Neural progenitor cell (in vitro differentiated cells): ENCODE results near the gene SLAIN2. TPM values are rescaled to one million over a fixed set of nuclear protein-coding genes. Genes with fewer than 3 reads are reported as not detected.

Source experiments
- DNase-seq: peaks from one replicate; pipeline ENCODE4 v3.0.0-alpha.2; 2016; ENCODE audit warnings: low spot score
- H2AFZ ChIP-seq: fragments of 200-600 bp; sonication (generic); replicated peaks from 2 replicates; pipeline ENCODE4 v1.6.1; 2016; ENCODE audit warnings: antibody characterized with exemption
- H3F3A ChIP-seq: fragments of 200-600 bp; sonication (generic); 2 replicates; pipeline ENCODE4 v1.6.1; 2016; ENCODE audit warnings: antibody characterized with exemption, low read depth
- H3K27ac ChIP-seq: fragments of 200-600 bp; sonication (generic); 2 replicates; pipeline ENCODE4 v1.5.1; 2016; ENCODE audit warnings: mild to moderate bottlenecking
- H3K27me3 ChIP-seq: fragments of 200-600 bp; sonication (generic); 2 replicates; pipeline ENCODE4 v1.6.1; 2016; ENCODE audit warnings: mild to moderate bottlenecking, moderate library complexity
- H3K36me3 ChIP-seq: fragments of 200-600 bp; sonication (generic); 2 replicates; pipeline ENCODE4 v1.5.1; 2016
- H3K4me1 ChIP-seq: fragments of 200-600 bp; sonication (generic); 2 replicates; pipeline ENCODE4 v1.6.1; 2016; ENCODE audit warnings: mixed run types
- H3K4me2 ChIP-seq: fragments of 200-600 bp; sonication (generic); 2 replicates; pipeline ENCODE4 v1.6.1; 2016
- H3K4me3 ChIP-seq: fragments of 200-600 bp; sonication (generic); 2 replicates; pipeline ENCODE4 v1.5.1; 2016
- H3K79me2 ChIP-seq: fragments of 200-600 bp; sonication (generic); 2 replicates; pipeline ENCODE4 v1.6.1; 2016; ENCODE audit warnings: low read depth
- H3K9ac ChIP-seq: fragments of 200-600 bp; sonication (generic); 2 replicates; pipeline ENCODE4 v1.6.1; 2016
- H3K9me3 ChIP-seq: fragments of 200-600 bp; sonication (generic); 2 replicates; pipeline ENCODE4 v1.5.1; 2016; ENCODE audit warnings: low read depth
- H4K20me1 ChIP-seq: fragments of 200-600 bp; sonication (generic); 2 replicates; pipeline ENCODE4 v1.6.1; 2016; ENCODE audit warnings: low read depth
- H3K27ac Mint-ChIP-seq: 3 replicates; pipeline ENCODE4 v1.8.0; 2021; ENCODE audit warnings: mixed read lengths
- H3K27me3 Mint-ChIP-seq: 2 replicates; pipeline ENCODE4 v1.8.0; 2022; ENCODE audit warnings: low read depth, mild to moderate bottlenecking, inconsistent platforms, moderate library complexity, mixed read lengths; ENCODE audit not compliant: insufficient read depth
- H3K36me3 Mint-ChIP-seq: 3 replicates; pipeline ENCODE4 v1.8.0; 2021; ENCODE audit warnings: mixed read lengths
- H3K4me1 Mint-ChIP-seq: 3 replicates; pipeline ENCODE4 v1.8.0; 2021; ENCODE audit warnings: mixed read lengths
- H3K4me3 Mint-ChIP-seq: 3 replicates; pipeline ENCODE4 v1.8.0; 2021; ENCODE audit warnings: mild to moderate bottlenecking, moderate library complexity, mixed read lengths
- H3K9me3 Mint-ChIP-seq: 3 replicates; pipeline ENCODE4 v1.8.0; 2020; ENCODE audit warnings: mixed read lengths
- CTCF ChIP-seq: fragments of 200-600 bp; sonication (generic); IDR thresholded peaks from 2 replicates; pipeline ENCODE4 v1.5.1; 2017; ENCODE audit warnings: antibody characterized with exemption, mild to moderate bottlenecking
- EZH2 ChIP-seq: fragments of 200-600 bp; sonication (generic); IDR thresholded peaks from 2 replicates; pipeline ENCODE4 v1.6.1; 2017; ENCODE audit warnings: antibody characterized with exemption, mild to moderate bottlenecking, moderate library complexity
- EZH2phosphoT487 ChIP-seq: fragments of 200-600 bp; sonication (generic); IDR thresholded peaks from 2 replicates; pipeline ENCODE4 v1.6.1; 2017; ENCODE audit warnings: antibody characterized with exemption
- total RNA-seq: library from RNA; depleted of rRNA; stranded (reverse); fragments of >200 nt; gene quantifications from 2 replicates; pipeline ENCODE4 v1.2.3, GENCODE V29; 2015; ENCODE audit warnings: low replicate concordance

Gene SLAIN2
- total RNA-seq, 1 donor from 2014 or later, result 25.4 TPM

GRCh38 chr4:48379587-48380180 is 38.4 kb downstream of the SLAIN2 start:
- Histone ChIP-seq H4K20me1 (peaks cover 20% of the 10 kb centered on the region), H3K9ac (no peak overlapping the region), H3K4me3 (no peak overlapping the region), H3K36me3 (peaks cover 17% of the 10 kb centered on the region), H3K27me3 (no peaks in the 10 kb centered on the region), H3K4me1 (peaks cover 25% of the 10 kb centered on the region), H3F3A (no peaks in the 10 kb centered on the region), H3K4me2 (no peak overlapping the region), H3K27ac (peak overlapping the region; percentile 50), H3K79me2 (peaks cover 20% of the 10 kb centered on the region), H3K9me3 (no peaks in the 10 kb centered on the region), H2AFZ (no peak overlapping the region)
- no peak for TF ChIP-seq CTCF
- no peak for TF ChIP-seq EZH2
- no peak for TF ChIP-seq EZH2phosphoT487
- no peak overlapping the region for H3K27ac Mint-ChIP-seq
- DNase-seq, result no peak
- no peaks in the 10 kb centered on the region for H3K27me3 Mint-ChIP-seq
- no peaks in the 10 kb centered on the region for H3K9me3 Mint-ChIP-seq
- peaks cover 4% of the 10 kb centered on the region for H3K4me1 Mint-ChIP-seq
- no peak overlapping the region for H3K4me3 Mint-ChIP-seq
- H3K36me3 Mint-ChIP-seq, result peaks cover 22% of the 10 kb centered on the region

- Histone ChIP-seq H3K4me1 (peaks cover 25% of the 10 kb centered on the region), H3K9ac (no peak overlapping the region), H3F3A (no peaks in the 10 kb centered on the region), H3K9me3 (no peaks in the 10 kb centered on the region), H4K20me1 (peaks cover 20% of the 10 kb centered on the region), H3K27ac (peak overlapping the region; percentile 50), H3K79me2 (peaks cover 20% of the 10 kb centered on the region), H2AFZ (no peak overlapping the region), H3K36me3 (peaks cover 18% of the 10 kb centered on the region), H3K4me2 (no peak overlapping the region), H3K27me3 (no peaks in the 10 kb centered on the region), H3K4me3 (no peak overlapping the region)
- Mint-ChIP-seq H3K27ac (no peak overlapping the region), H3K36me3 (peaks cover 23% of the 10 kb centered on the region), H3K9me3 (no peaks in the 10 kb centered on the region), H3K27me3 (no peaks in the 10 kb centered on the region), H3K4me3 (no peak overlapping the region), H3K4me1 (peaks cover 4% of the 10 kb centered on the region)
- no peak for TF ChIP-seq EZH2
- TF ChIP-seq CTCF, result no peak
- no peak for TF ChIP-seq EZH2phosphoT487
- DNase-seq, result no peak
Observed at GRCh38 chr4:48380583-48381167, 39.3 kb downstream of the SLAIN2 start.

- no peaks in the 10 kb centered on the region for H3K4me1 Mint-ChIP-seq
- Histone ChIP-seq H4K20me1 (no peaks in the 10 kb centered on the region), H2AFZ (no peak overlapping the region), H3K9ac (no peak overlapping the region), H3K4me3 (no peak overlapping the region), H3K4me1 (no peaks in the 10 kb centered on the region), H3K27ac (no peak overlapping the region), H3K9me3 (no peaks in the 10 kb centered on the region), H3K4me2 (no peak overlapping the region), H3F3A (no peaks in the 10 kb centered on the region), H3K79me2 (no peaks in the 10 kb centered on the region), H3K36me3 (peaks cover 11% of the 10 kb centered on the region), H3K27me3 (no peaks in the 10 kb centered on the region)
- H3K36me3 Mint-ChIP-seq, result peaks cover 15% of the 10 kb centered on the region
- no peak overlapping the region for H3K27ac Mint-ChIP-seq
- no peak for TF ChIP-seq EZH2phosphoT487
- no peak for TF ChIP-seq EZH2
- no peak for TF ChIP-seq CTCF
- H3K9me3 Mint-ChIP-seq, result no peaks in the 10 kb centered on the region
- H3K4me3 Mint-ChIP-seq, result no peak overlapping the region
- no peaks in the 10 kb centered on the region for H3K27me3 Mint-ChIP-seq
- DNase-seq, result no peak
Observed at GRCh38 chr4:48388525-48389154, 47.3 kb downstream of the SLAIN2 start.
